Spinal cord (tissue), 10 donors: ENCODE results near the gene XYLT1. TPM values are rescaled to one million over a fixed set of nuclear protein-coding genes. Genes with fewer than 3 reads are reported as not detected.
"Not testable (repeated sequence)": the region's sequence is repeated elsewhere in the genome, so short reads cannot be mapped to it uniquely, and the experiment has no call there.

Experiments used
- DNase-seq, 6 donors: peaks; one replicate each; pipeline versions ENCODE4 v3.0.0 to v3.0.0-alpha.2; 2013 to 2015; ENCODE audit warnings: low spot score in 6 of 6, low read depth in 4 of 6
- H3K27ac ChIP-seq: one replicate; pipeline ENCODE4 v1.5.1; 2013; ENCODE audit warnings: low read depth, low read length, control low read depth
- H3K27me3 ChIP-seq: one replicate; pipeline ENCODE4 v1.6.1; 2013; ENCODE audit warnings: low read length; ENCODE audit not compliant: control insufficient read depth, insufficient read depth
- H3K36me3 ChIP-seq: one replicate; pipeline ENCODE4 v1.6.1; 2013; ENCODE audit warnings: low read length; ENCODE audit not compliant: control insufficient read depth, insufficient read depth
- H3K4me1 ChIP-seq: one replicate; pipeline ENCODE4 v1.6.1; 2013; ENCODE audit warnings: low read length; ENCODE audit not compliant: control insufficient read depth, insufficient read depth
- H3K4me3 ChIP-seq: one replicate; pipeline ENCODE4 v1.5.1; 2013; ENCODE audit warnings: low read depth, low read length, control low read depth
- H3K9me3 ChIP-seq: one replicate; pipeline ENCODE4 v1.6.1; 2013; ENCODE audit warnings: low read length; ENCODE audit not compliant: control insufficient read depth, insufficient read depth
- WGBS: methylation state at CpG from one replicate; pipeline ENCODE4 v1.1.5; 2013; ENCODE audit warnings: missing lambda C conversion rate; ENCODE audit not compliant: insufficient coverage; 5-methylcytosine and 5-hydroxymethylcytosine counted together
- polyA plus RNA-seq, 2 donors: library from polyadenylated mRNA; unstranded; fragments of 120-200 nt; gene quantifications; one replicate each; pipeline ENCODE4 v1.2.1, GENCODE V29; 2013; ENCODE audit not compliant: insufficient read length in 2 of 2
- total RNA-seq, 2 donors: library from RNA; depleted of rRNA in 1 of 2; stranded (reverse); fragments of 120-200 nt in 1 of 2; fragments of >200 nt in 1 of 2; gene quantifications; one replicate each; pipeline versions ENCODE4 v1.2.3 to v1.2.4, GENCODE V29; 2013 to 2014
- donor health status: healthy.

Gene XYLT1
- total and polyA plus RNA-seq, 4 donors, result 13.0 to 17.0 (median 15.2) TPM

- 96% methylated on average over 3 of the region's 7 CpGs for WGBS
- Histone ChIP-seq H3K27me3 (no peaks in the 10 kb centered on the region), H3K36me3 (peaks cover 3% of the 10 kb centered on the region), H3K4me3 (no peak overlapping the region), H3K27ac (no peak overlapping the region), H3K4me1 (peaks cover 8% of the 10 kb centered on the region), H3K9me3 (no peaks in the 10 kb centered on the region)
- DNase-seq, result no peak
These were observed 130.8 kb downstream of the XYLT1 start for GRCh38 chr16:17339764-17340541.

DNA sequence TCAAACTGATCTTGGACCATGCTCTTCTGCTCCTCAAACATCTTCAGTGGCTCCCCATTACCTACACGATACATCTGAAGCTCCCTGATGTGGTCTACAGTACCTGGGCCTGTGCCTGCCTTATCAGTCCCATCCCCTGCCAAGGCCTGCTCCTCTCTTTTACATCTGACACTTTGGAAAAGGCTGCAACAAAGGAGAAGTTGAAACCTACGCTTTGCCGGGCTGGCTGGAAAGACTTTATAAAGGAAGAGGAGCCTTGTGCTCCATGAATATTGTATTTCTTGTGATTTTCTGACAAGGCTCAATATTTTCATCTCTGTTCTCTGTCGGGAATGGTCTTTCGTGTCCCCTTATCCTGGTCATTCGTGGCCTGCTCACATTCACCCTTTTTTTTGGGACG, 132.5 kb downstream of the XYLT1 start:
- Histone ChIP-seq H3K4me1 (peaks cover 5% of the 10 kb centered on the region), H3K27me3 (no peaks in the 10 kb centered on the region)
- 97% methylated on average over 5 of the region's 7 CpGs for WGBS

DNA sequence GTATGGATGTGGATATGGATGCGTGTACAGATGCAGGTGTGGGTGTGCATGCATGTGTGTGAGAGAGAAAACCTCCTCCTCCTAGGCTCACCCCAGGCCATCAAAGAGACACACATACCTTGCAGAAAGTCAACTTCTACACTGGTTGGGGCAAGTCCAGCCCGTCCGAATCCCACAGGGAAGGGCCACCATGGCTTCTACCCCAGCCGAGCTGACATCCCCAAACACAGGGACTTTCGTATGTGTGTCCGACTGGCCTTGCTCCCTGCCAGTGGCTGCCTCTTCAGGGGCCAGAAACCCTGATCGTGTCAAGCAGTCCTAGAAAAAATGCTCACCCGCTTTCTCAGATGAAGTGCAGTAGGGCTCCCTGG, 134.2 kb downstream of the XYLT1 start:
- H3K27ac ChIP-seq, result no peak overlapping the region
- H3K9me3 ChIP-seq, result no peaks in the 10 kb centered on the region
- H3K4me3 ChIP-seq, result no peak overlapping the region
- WGBS, result 82% methylated on average over 7 of the region's 8 CpGs
- H3K27me3 ChIP-seq, result no peaks in the 10 kb centered on the region
- H3K36me3 ChIP-seq, result no peaks in the 10 kb centered on the region
- H3K4me1 ChIP-seq, result no peaks in the 10 kb centered on the region
- no peak for DNase-seq

More for the DNA sequence above, 132.5 kb downstream of the XYLT1 start:
- H3K9me3 ChIP-seq, result no peaks in the 10 kb centered on the region
- DNase-seq, result no peak
- no peak overlapping the region for H3K27ac ChIP-seq
- H3K36me3 ChIP-seq, result peaks cover 3% of the 10 kb centered on the region
- no peak overlapping the region for H3K4me3 ChIP-seq

GRCh38 chr16:17335826-17336529, 134.8 kb downstream of the XYLT1 start:
- Histone ChIP-seq H3K4me1 (peaks cover 2% of the 10 kb centered on the region), H3K9me3 (no peaks in the 10 kb centered on the region)

GRCh38 chr16:17335406-17335805, 135.4 kb downstream of the XYLT1 start:
- H3K9me3 ChIP-seq, H3K27ac ChIP-seq, H3K36me3 ChIP-seq, H3K4me3 ChIP-seq, H3K4me1 ChIP-seq, H3K27me3 ChIP-seq, DNase-seq: not testable (repeated sequence)
- 100% methylated on average over 3 of the region's 10 CpGs for WGBS

More at GRCh38 chr16:17335826-17336529, 134.8 kb downstream of the XYLT1 start:
- no peak overlapping the region for H3K27ac ChIP-seq
- no peak overlapping the region for H3K4me3 ChIP-seq
- 51% methylated on average over 9 of the region's 11 CpGs for WGBS
- H3K36me3 ChIP-seq, result no peaks in the 10 kb centered on the region
- DNase-seq, result peak in 1 of 6 donors; percentile 40
- H3K27me3 ChIP-seq, result no peaks in the 10 kb centered on the region

DNA sequence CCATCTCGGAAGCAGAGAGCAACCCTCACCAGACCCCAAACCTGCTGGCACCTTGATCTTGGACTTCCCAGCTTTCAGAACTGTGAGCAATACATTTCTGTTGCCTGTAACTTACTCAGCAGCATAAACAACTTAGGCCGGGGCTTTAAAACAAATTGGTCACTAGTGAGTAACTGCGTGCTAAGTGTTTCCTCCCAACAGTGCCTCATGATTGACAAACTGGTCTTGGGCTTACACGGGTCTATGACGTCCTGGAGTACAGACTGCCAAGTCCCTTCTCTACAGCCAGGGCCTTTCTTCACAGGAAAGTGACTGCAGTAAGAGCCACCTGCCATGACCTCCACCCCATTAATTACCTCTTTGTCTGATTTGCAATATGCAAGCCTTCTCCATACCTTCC, 136.7 kb downstream of the XYLT1 start:
- Histone ChIP-seq H3K27me3 (no peaks in the 10 kb centered on the region), H3K9me3 (no peaks in the 10 kb centered on the region), H3K4me1 (peaks cover 4% of the 10 kb centered on the region), H3K4me3 (no peak overlapping the region), H3K27ac (no peak overlapping the region), H3K36me3 (no peaks in the 10 kb centered on the region)
- 60% methylated on average over 5 of the region's 5 CpGs for WGBS
- DNase-seq, result no peak

GRCh38 chr16:17333229-17333628, 137.5 kb downstream of the XYLT1 start:
- 100% methylated on average over 1 of the region's 2 CpGs for WGBS
- Histone ChIP-seq H3K4me3 (no peak overlapping the region), H3K27me3 (no peaks in the 10 kb centered on the region), H3K36me3 (no peaks in the 10 kb centered on the region), H3K4me1 (peaks cover 4% of the 10 kb centered on the region), H3K27ac (no peak overlapping the region), H3K9me3 (no peaks in the 10 kb centered on the region)
- peak in 1 of 6 donors; percentile 75 for DNase-seq

DNA sequence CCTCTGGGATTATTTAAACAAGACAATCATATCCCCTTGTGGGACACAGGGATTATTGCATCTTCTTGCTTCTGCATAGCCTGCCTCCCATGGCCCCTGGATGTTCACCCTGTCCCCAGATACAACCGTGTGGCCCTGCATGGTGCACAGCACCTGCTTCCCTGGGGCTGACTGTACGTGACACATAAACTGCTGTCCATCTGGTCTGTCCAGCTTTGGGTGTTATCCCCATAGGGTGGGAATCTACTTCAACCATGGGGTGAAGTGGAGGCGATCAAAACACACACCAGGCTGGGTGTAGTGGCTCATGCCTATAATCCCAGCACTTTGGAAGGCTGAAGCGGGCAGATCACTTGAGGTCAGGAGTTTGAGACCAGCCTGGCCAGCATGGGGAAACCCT, 138.8 kb downstream of the XYLT1 start:
- H3K27ac ChIP-seq, result no peak overlapping the region
- 90% methylated on average over 3 of the region's 4 CpGs for WGBS
- DNase-seq, result no peak
- H3K9me3 ChIP-seq, result no peaks in the 10 kb centered on the region
- H3K36me3 ChIP-seq, result no peaks in the 10 kb centered on the region
- no peak overlapping the region for H3K4me3 ChIP-seq
- H3K4me1 ChIP-seq, result peaks cover 4% of the 10 kb centered on the region
- no peaks in the 10 kb centered on the region for H3K27me3 ChIP-seq

DNA sequence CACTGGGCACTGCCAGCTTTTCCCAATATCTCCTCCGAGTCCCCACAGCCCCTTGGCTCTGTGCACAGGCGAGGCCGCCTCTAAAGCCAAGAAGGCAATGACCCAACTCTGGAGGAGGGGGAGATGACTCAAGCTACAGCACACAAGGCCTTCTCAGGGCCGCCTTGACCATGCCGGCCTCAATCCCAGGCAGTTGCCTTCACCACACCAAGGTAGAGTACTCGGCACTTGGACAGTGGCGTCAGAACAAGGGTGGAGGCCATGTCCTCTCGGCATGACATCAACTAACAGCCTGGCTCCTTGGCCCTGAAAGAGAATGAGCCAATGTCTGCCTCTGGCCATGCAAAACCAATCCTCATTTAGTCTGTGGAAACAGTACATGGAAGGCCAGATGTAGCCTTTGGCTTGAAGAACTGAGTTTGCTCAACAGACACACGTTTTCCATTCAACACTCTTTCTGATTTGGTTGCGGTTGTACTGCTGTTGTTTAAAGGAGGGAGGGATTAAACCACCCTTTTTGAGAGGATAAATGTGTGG, 139.6 kb downstream of the XYLT1 start:
- H3K4me3 ChIP-seq, result no peak overlapping the region
- H3K4me1 ChIP-seq, result peaks cover 4% of the 10 kb centered on the region
- 94% methylated on average over 5 of the region's 10 CpGs for WGBS
- H3K9me3 ChIP-seq, result no peaks in the 10 kb centered on the region
- DNase-seq, result no peak
- H3K27me3 ChIP-seq, result no peaks in the 10 kb centered on the region
- H3K36me3 ChIP-seq, result no peaks in the 10 kb centered on the region
- no peak overlapping the region for H3K27ac ChIP-seq
